ENCODE results near the gene SLC6A9. TPM values are rescaled to one million over a fixed set of nuclear protein-coding genes. Genes with fewer than 3 reads are reported as not detected.

The SLC6A9 gene
- total RNA-seq, 1 experiment from 2014 or later, result 9.2 TPM

GRCh38 chr1:43987159-43987902 is 43.9 kb downstream of the SLC6A9 start:
- BruUV-seq (replicated peaks), result no TSS peak
- ChIA-PET CTCF (interaction anchor here (0.5 kb wide), 1 partner anchor 29 kb away, joined by 15 read pairs; no protein-coding TSS in a partner anchor), POLR2A (no interaction called here)
- ATAC-seq, result no peak
- Histone ChIP-seq H3K9me3 (ENCODE audit: control insufficient read depth, insufficient read depth, low read depth, low read length) (no peaks in the 10 kb centered on the region), H3K27ac (ENCODE audit: low read length) (no peak overlapping the region), H3K4me1 (ENCODE audit: control insufficient read depth, insufficient read depth, low read length) (peaks cover 14% of the 10 kb centered on the region), H3K4me3 (ENCODE audit: low read depth in 2 of 2, low read length in 2 of 2) (no peak overlapping the region), H3K36me3 (ENCODE audit: control insufficient read depth, insufficient read depth, low read length) (0 out of 2 replicates have a peak, but pooled peaks cover 3% of the 10 kb centered on the region), H3K27me3 (ENCODE audit: control insufficient read depth, insufficient read depth, low read length) (no peaks in the 10 kb centered on the region)
- TF ChIP-seq TCF7L2 (IDR thresholded peaks at IDR 0.05; ENCODE audit: low read depth, low read length) (no peak), CTCF (IDR thresholded peaks at IDR 0.05) (no peak), SIN3A (IDR thresholded peaks at IDR 0.05; ENCODE audit: borderline replicate concordance, insufficient read depth, low read depth, low read length) (no peak), REST (IDR thresholded peaks at IDR 0.05; ENCODE audit: insufficient read depth in 1 of 2, low read depth in 2 of 2, low read length in 1 of 2) (no peak), POLR2AphosphoS5 (IDR thresholded peaks at IDR 0.05; ENCODE audit: low read depth, low read length) (no peak)
- DNase-seq (ENCODE audit: low read depth, low spot score), result no peak
- in situ Hi-C loops (cut with HindIII; ENCODE audit: low pct_unique_long_range_greater_than_20kb, low sequenced_read_pairs), result no loop called here
- intact Hi-C loops (cut with micrococcal nuclease; ENCODE audit: unreplicated experiment), result no loop called here

GRCh38 chr1:43986712-43987111 is 44.5 kb downstream of the SLC6A9 start:
- Histone ChIP-seq H3K4me1 (ENCODE audit: control insufficient read depth, insufficient read depth, low read length) (peaks cover 11% of the 10 kb centered on the region), H3K4me3 (ENCODE audit: low read depth in 2 of 2, low read length in 2 of 2) (no peak overlapping the region), H3K9me3 (ENCODE audit: control insufficient read depth, insufficient read depth, low read depth, low read length) (no peaks in the 10 kb centered on the region), H3K36me3 (ENCODE audit: control insufficient read depth, insufficient read depth, low read length) (0 out of 2 replicates have a peak, but pooled peaks cover 3% of the 10 kb centered on the region), H3K27me3 (ENCODE audit: control insufficient read depth, insufficient read depth, low read length) (no peaks in the 10 kb centered on the region), H3K27ac (ENCODE audit: low read length) (no peak overlapping the region)
- ChIA-PET CTCF (no interaction called here), POLR2A (no interaction called here)
- no peak for TF ChIP-seq POLR2AphosphoS5 (IDR thresholded peaks at IDR 0.05; ENCODE audit: low read depth, low read length)
- TF ChIP-seq CTCF (IDR thresholded peaks at IDR 0.05), result no peak
- no peak for TF ChIP-seq TCF7L2 (IDR thresholded peaks at IDR 0.05; ENCODE audit: low read depth, low read length)
- no peak for TF ChIP-seq SIN3A (IDR thresholded peaks at IDR 0.05; ENCODE audit: borderline replicate concordance, insufficient read depth, low read depth, low read length)
- TF ChIP-seq REST (IDR thresholded peaks at IDR 0.05; ENCODE audit: insufficient read depth in 1 of 2, low read depth in 2 of 2, low read length in 1 of 2), result no peak
- no TSS peak for BruUV-seq (replicated peaks)
- in situ Hi-C loops (cut with HindIII; ENCODE audit: low pct_unique_long_range_greater_than_20kb, low sequenced_read_pairs) (no loop called here), intact Hi-C loops (cut with micrococcal nuclease; ENCODE audit: unreplicated experiment) (no loop called here)
- ATAC-seq, result no peak
- no peak for DNase-seq (ENCODE audit: low read depth, low spot score)

All from Panc1 (cell line).